ENCODE results near the gene HAUS7. TPM values are rescaled to one million over a fixed set of nuclear protein-coding genes. Genes with fewer than 3 reads are reported as not detected.

HAUS7 gene
- total RNA-seq, 1 donor from 2014 or later, result 31.3 TPM

DNA sequence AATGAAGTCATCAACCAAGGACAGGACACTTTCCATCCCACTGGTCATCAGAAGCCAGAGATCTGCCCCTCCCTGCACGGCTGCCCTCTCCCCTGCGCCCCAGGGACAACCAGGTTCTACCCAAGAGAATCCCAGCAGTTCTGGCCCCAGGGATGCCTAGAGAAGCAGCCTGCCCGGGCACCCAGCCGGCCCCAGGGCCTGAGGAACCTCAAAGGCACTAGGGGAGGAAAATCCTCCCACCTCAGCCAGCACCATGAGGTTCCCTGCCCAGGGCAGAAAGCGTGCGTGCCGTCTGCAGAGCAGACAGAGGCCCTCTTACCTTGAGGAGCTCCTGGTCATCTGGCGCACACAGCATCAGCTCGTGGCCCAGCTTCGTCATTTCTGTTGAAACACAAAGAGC lies 8.1 kb downstream of the HAUS7 start:
- Mint-ChIP-seq H3K4me1 (ENCODE audit: low read depth) (peaks cover 12% of the 10 kb centered on the region), H3K9me3 (ENCODE audit: low read depth) (peaks cover 8% of the 10 kb centered on the region), H3K4me3 (ENCODE audit: unreplicated experiment) (no peak overlapping the region), H3K36me3 (ENCODE audit: low read depth) (peaks cover 3% of the 10 kb centered on the region), H3K27ac (ENCODE audit: unreplicated experiment) (no peak overlapping the region), H3K27me3 (ENCODE audit: low read depth) (no peaks in the 10 kb centered on the region)
- DNase-seq (ENCODE audit: low spot score), result no peak
- TF ChIP-seq CTCF (IDR thresholded peaks at IDR 0.05), result no peak

GRCh38 chrX:153460826-153461225 lies 9.6 kb downstream of the HAUS7 start:
- H3K9me3 Mint-ChIP-seq (ENCODE audit: low read depth), result peaks cover 8% of the 10 kb centered on the region
- peaks cover 12% of the 10 kb centered on the region for H3K4me1 Mint-ChIP-seq (ENCODE audit: low read depth)
- DNase-seq (ENCODE audit: low spot score), result peak; percentile 62
- TF ChIP-seq CTCF (IDR thresholded peaks at IDR 0.05), result peak; percentile 80
- H3K27ac Mint-ChIP-seq (ENCODE audit: unreplicated experiment), result peak overlapping the region; percentile 53
- H3K36me3 Mint-ChIP-seq (ENCODE audit: low read depth), result peaks cover 3% of the 10 kb centered on the region
- H3K27me3 Mint-ChIP-seq (ENCODE audit: low read depth), result no peaks in the 10 kb centered on the region
- H3K4me3 Mint-ChIP-seq (ENCODE audit: unreplicated experiment), result no peak overlapping the region

GRCh38 chrX:153459986-153460385 lies 10.4 kb downstream of the HAUS7 start:
- TF ChIP-seq CTCF (IDR thresholded peaks at IDR 0.05), result no peak
- H3K36me3 Mint-ChIP-seq (ENCODE audit: low read depth), result peaks cover 3% of the 10 kb centered on the region
- H3K27me3 Mint-ChIP-seq (ENCODE audit: low read depth), result no peaks in the 10 kb centered on the region
- H3K4me1 Mint-ChIP-seq (ENCODE audit: low read depth), result peaks cover 12% of the 10 kb centered on the region
- DNase-seq (ENCODE audit: low spot score), result peak; percentile 35
- H3K4me3 Mint-ChIP-seq (ENCODE audit: unreplicated experiment), result no peak overlapping the region
- H3K9me3 Mint-ChIP-seq (ENCODE audit: low read depth), result peaks cover 8% of the 10 kb centered on the region
- peak overlapping the region; percentile 94 for H3K27ac Mint-ChIP-seq (ENCODE audit: unreplicated experiment)

GRCh38 chrX:153458476-153458875 lies 11.9 kb downstream of the HAUS7 start:
- Mint-ChIP-seq H3K9me3 (ENCODE audit: low read depth) (peaks cover 8% of the 10 kb centered on the region), H3K4me3 (ENCODE audit: unreplicated experiment) (no peak overlapping the region), H3K36me3 (ENCODE audit: low read depth) (peaks cover 3% of the 10 kb centered on the region), H3K27me3 (ENCODE audit: low read depth) (no peaks in the 10 kb centered on the region), H3K27ac (ENCODE audit: unreplicated experiment) (no peak overlapping the region), H3K4me1 (ENCODE audit: low read depth) (peaks cover 12% of the 10 kb centered on the region)
- DNase-seq (ENCODE audit: low spot score), result no peak
- no peak for TF ChIP-seq CTCF (IDR thresholded peaks at IDR 0.05)

- DNase-seq (ENCODE audit: low spot score), result peak; percentile 55
- no peak for TF ChIP-seq CTCF (IDR thresholded peaks at IDR 0.05)
- Mint-ChIP-seq H3K4me3 (ENCODE audit: unreplicated experiment) (no peak overlapping the region), H3K9me3 (ENCODE audit: low read depth) (peaks cover 8% of the 10 kb centered on the region), H3K36me3 (ENCODE audit: low read depth) (peaks cover 3% of the 10 kb centered on the region), H3K4me1 (ENCODE audit: low read depth) (peaks cover 12% of the 10 kb centered on the region), H3K27ac (ENCODE audit: unreplicated experiment) (no peak overlapping the region), H3K27me3 (ENCODE audit: low read depth) (no peaks in the 10 kb centered on the region)
Measured at GRCh38 chrX:153457827-153458466, 12.4 kb downstream of the HAUS7 start.
